HG02678 (cell line): ENCODE measurements around the gene ISYNA1.
A peak's percentile ranks its signal among the peaks of the same experiment; 100 is the strongest.

ENCODE experiments used
- ATAC-seq: cut with Tn5 transposase; IDR thresholded peaks from one replicate; pipeline ENCODE4 v1.9.1; 2021; ENCODE audit warnings: mild to moderate bottlenecking, moderate library complexity; ENCODE audit not compliant: unreplicated experiment

Gene ISYNA1

GRCh38 chr19:18468517-18468916 lies 30.6 kb upstream of the ISYNA1 start:
- no peak for ATAC-seq

DNA sequence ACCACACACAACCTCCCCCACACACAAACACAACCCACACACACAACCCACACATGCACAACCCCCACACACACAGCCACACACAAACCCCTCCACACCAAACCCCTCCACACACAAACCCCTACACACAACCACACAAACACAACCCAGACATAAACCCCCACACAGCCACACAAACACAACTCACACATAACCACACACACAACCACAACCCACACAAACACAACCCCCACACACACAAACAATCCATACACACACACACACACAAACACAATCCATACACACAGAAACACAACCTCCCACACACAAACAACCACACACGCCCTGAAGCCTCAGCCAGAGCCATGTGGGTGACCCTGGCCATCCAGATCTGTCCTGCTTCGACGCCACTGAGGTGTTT lies 30.0 kb upstream of the ISYNA1 start:
- no peak for ATAC-seq

DNA sequence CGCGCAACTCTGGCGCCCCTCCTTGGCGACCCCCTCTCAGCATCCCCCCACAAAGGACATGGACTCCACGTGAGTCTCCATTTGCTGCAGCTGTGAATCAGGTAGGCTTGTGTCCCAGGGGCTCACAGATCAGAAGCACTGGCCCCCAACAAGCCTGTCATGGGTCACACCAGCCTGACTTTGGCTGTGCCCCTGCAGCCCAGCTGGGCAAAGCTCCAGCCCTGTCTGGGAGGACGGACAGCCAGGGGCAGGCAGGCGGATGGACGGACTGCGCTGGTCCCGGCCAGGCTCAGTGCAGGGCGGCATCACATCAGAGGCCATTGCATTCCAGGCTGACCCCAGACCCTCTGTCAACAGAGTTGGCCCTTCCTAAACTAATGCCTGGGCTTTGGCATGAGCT lies 28.4 kb upstream of the ISYNA1 start:
- ATAC-seq: no peak

DNA sequence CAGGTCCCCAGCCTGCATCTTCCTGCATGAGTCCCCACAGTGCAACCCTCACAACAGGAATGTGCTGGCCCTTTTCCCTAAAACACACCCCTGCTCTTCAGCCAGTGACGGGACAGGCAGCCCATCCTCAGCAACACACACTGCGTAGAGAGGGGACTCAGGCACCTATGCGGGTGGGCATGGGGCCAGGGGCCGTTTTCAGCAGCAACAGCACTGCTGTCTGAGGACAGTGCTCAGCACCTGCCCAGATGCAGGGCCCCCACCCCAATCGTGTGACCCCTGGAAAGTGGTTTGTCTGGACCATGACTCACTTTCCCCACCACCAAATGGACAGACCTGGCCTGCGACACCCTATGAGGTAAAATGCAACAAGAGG lies 28.0 kb upstream of the ISYNA1 start:
- ATAC-seq: no peak

DNA sequence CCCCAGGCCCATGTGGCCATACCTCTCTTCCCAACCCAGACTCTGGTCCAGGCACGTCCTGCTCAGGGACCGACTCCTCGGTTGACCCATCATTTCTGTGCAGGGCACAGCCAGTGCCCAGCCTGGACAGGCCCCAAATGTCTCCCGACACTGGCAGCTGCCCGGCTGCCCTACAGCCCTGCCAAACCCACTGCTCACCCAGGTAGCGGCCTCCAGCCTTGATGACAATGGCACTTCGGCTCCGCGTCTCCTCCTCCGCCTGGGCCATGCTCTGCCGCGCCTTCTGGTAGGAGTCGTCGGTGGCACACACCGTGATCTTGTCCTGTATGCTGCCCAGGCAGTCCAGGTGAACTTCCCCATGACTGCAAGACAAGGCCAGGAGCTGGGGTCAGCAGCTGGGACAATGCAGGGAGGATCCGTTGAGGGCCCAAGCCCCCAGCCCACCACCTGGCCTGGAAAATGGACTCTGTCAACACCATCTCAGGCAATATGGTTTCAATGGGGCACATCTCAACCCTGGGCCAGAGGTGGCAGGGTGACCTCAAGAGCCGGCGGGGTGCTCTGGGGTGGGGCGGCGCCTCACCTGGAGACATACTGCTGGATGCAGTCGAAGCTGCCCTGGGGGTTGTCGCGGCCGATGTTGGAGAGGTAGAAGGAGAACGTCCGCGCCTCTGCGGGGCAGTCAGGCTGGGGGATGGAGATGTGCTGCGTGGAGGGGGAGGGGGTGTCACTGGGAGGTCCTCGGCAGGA lies 27.5 kb upstream of the ISYNA1 start:
- no peak for ATAC-seq

DNA sequence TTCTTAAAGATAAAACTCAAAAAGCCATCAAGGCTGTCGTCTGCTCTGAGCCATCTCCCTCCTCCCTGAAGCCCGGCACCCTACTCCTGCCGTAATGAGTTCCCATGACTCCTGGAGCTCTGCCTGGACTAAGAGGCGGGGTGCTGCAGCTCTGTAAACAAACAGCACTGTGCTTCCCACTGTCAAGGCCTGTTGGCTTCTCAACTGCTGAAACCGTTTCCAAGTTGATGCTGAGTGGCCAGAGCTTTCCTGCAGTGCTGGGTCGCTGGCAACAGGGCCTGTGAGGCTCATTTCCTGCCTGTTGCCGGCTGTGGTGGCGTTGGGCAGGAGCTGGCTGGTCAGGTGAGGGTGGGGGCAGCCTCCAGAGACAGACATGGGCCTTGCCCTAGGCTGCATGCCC lies 26.7 kb upstream of the ISYNA1 start:
- ATAC-seq: no peak

- no peak for ATAC-seq
Observed at GRCh38 chr19:18461471-18461870, 23.5 kb upstream of the ISYNA1 start.

DNA sequence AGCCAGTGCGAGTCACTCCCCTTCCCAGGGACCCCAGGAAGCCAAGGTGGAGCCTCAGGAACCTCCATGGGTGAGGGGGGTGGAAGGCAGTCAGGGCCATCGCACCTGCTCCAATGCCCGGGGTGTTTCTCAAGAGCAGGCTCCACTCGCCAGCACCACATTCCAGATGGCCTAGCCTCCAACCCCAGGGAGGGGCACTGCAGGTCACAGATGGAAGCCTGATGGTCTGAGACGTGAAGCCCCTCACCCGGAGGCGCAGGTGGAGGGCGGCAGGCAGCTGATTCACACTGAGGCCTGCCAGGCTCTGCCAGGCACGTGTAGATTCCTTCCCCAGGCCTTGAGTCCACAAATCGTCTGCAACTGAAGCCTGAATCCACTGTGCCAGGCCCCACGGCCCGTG lies 23.0 kb upstream of the ISYNA1 start:
- no peak for ATAC-seq

- ATAC-seq: no peak
Observed at GRCh38 chr19:18457483-18458331, 19.8 kb upstream of the ISYNA1 start.

GRCh38 chr19:18456974-18457373 lies 19.0 kb upstream of the ISYNA1 start:
- ATAC-seq: no peak

GRCh38 chr19:18456279-18456678 lies 18.3 kb upstream of the ISYNA1 start:
- ATAC-seq: no peak

GRCh38 chr19:18453269-18454024 lies 15.5 kb upstream of the ISYNA1 start:
- ATAC-seq: no peak

DNA sequence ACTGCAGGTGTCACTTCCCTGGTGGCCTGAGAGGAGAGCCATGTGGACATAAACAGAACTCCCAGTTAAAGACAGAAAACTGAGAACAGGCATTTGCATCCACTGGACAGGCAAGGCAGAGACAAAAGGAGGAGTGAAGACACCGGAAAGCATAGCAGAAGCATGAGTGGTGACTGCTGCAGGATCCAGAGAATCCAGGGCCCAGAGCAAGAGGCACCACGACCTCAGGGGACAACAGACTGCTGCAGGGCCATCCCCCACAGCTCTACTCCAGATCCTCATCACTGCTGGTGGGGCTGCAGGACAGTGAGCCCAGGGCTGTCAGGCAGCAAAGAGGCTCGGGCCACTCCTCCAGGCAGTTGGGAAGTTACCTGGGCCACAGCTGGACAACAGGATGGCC lies 14.5 kb upstream of the ISYNA1 start:
- ATAC-seq: no peak

- ATAC-seq: peak; percentile 50
Observed at GRCh38 chr19:18450931-18451836, 13.3 kb upstream of the ISYNA1 start.

- no peak for ATAC-seq
Observed at GRCh38 chr19:18450021-18450930, 12.3 kb upstream of the ISYNA1 start.

DNA sequence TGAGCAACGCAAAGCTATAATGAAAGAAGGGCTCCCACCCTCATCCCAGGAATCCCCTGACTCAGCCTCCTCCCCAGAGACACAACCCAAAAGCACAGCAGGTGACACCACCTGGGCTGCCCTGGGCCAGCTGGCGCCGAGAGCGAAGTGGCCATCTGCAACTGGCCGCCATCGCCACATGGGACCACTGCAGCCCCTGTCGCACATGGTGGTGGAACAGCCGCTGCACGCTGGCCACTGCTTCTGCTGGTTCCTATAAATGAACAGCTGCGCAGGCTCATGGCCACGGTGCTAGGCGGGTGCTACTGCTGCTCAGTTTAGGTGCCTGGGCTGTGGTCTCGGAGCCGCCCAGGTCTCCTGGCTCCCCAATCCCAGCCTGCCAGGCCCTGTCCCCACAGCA lies 11.6 kb upstream of the ISYNA1 start:
- ATAC-seq: no peak

DNA sequence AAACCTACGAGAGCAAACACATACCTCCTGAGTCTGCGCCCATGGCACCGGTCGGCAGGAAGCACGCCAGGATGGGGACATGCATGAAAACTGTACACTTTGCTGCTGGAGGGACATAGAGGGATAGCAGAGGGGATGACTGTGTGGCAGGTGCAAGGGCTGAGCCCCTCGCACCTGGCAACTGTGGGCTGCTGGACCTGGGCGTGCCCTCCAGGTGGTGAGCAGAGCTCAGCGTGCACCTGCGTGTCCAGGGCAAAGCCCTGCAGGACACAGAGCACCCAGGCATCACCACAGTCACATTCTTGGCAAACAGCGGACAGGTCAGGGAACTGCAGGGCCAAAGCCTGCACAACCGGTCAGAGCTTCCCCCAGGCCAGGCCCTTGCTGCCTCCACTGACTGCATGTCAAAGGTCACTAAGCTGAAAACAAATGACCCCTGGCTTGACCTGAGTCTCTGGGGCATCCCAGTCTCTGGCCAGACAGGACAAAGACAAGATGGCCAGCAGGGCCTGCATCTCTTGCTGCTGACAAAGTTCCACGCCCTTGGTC lies 9.0 kb upstream of the ISYNA1 start:
- no peak for ATAC-seq

DNA sequence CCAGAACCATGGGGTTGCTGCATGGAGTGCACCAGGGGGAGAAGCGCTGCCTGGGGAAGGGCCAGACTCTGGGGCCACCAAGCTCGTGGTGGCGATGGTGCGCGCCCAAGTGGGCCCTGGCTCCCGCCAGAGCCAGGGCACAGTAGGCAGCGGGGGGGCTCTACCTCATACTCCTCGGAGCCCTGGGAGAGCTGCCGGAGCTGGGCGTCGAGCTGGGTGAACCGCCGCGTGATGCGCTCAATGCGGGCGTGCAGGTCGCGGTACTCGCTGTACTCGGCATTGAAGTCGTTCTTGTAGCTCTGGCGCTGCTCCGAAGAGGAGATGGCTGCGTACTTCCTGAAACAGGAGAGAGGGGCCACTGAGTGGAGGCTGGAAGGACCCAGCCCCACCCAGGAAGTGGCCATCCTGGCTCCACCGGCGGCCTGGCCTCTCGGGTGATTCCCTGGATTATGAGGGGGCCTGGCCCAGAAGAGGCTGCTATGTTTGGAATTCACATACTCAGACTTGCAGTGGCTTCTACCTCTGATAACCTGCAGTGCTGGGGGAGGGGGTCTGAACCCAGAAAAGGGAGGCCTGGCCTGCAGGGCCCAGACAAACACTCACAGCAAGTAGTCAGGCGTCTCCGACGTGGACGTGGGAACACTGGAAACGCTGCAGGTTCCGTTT lies 8.3 kb upstream of the ISYNA1 start:
- no peak for ATAC-seq
